OCI-LY7 (cell line): ENCODE data around the gene EPHA1.
"Not testable (repeated sequence)": the region's sequence is repeated elsewhere in the genome, so short reads cannot be mapped to it uniquely, and the experiment has no call there.

Experiments
- CTCF ChIP-seq: fragments of 200-600 bp; sonication (generic); conservative IDR thresholded peaks from 2 replicates; pipeline ENCODE4 v1.5.1; 2014; ENCODE audit warnings: mild to moderate bottlenecking, antibody characterized with exemption, low read length, moderate library complexity, mixed read lengths
- EZH2phosphoT487 ChIP-seq: fragments of 200-600 bp; sonication (generic); IDR thresholded peaks from 2 replicates; pipeline ENCODE4 v1.6.1; 2018; ENCODE audit warnings: low read depth, borderline replicate concordance, mild to moderate bottlenecking, mixed run types, antibody characterized with exemption, low read length, moderate library complexity, mixed read lengths

DNA sequence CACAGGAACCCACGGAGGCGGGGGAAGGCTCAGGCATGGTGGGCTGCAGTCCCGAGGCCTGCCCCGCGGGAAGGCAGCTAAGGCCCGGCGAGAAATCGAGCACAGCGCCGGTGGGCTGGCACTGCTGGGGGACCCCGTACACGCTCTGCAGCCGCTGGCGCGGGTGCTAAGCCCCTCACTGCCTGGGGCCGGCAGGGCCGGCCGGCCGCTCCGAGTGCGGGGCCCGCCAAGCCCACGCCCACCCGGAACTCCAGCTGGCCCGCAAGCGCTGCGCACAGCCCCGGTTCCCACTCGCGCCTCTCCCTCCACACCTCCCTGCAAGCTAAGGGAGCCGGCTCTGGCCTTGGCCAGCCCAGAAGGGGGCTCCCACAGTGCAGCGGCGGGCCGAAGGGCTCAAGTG, 15.8 kb upstream of the EPHA1 start:
- TF ChIP-seq CTCF, EZH2phosphoT487: not testable (repeated sequence)
